Kidney (tissue), 14 donors: ENCODE measurements around the gene CD48. TPM values are rescaled to one million over a fixed set of nuclear protein-coding genes. Genes with fewer than 3 reads are reported as not detected.

Source experiments
- DNase-seq, 5 donors: peaks; one replicate each; pipeline ENCODE4 v3.0.0-alpha.2; 2013 to 2020
- FAIRE-seq: peaks from 2 replicates; lab custom pipeline; 2012; peaks lifted over from hg19 to GRCh38; lab: Jason Lieb, UNC
- H3K27ac ChIP-seq, 2 donors: one replicate each; pipeline ENCODE4 v1.7.0; 2013; ENCODE audit warnings: low read depth in 2 of 2, low read length in 2 of 2, inconsistent platforms in 1 of 2
- H3K27me3 ChIP-seq: one replicate; pipeline ENCODE4 v1.7.1; 2013; ENCODE audit warnings: low read length, inconsistent platforms; ENCODE audit not compliant: control insufficient read depth, insufficient read depth
- H3K36me3 ChIP-seq, 3 donors: one replicate each; pipeline versions ENCODE4 v1.7.0 to v1.7.1; 2013; ENCODE audit warnings: low read length in 3 of 3, control low read depth in 1 of 3, inconsistent platforms in 1 of 3; ENCODE audit not compliant: insufficient read depth in 3 of 3, control insufficient read depth in 2 of 3
- H3K4me1 ChIP-seq, 3 donors: one replicate each; pipeline versions ENCODE4 v1.7.0 to v1.7.1; 2013; ENCODE audit warnings: low read length in 3 of 3, inconsistent platforms in 1 of 3, low read depth in 1 of 3; ENCODE audit not compliant: control insufficient read depth in 2 of 3, insufficient read depth in 2 of 3
- H3K4me3 ChIP-seq, 3 donors: one replicate each; pipeline versions ENCODE4 v1.7.0 to v1.8.1; 2013; ENCODE audit warnings: low read length in 3 of 3, control low read depth in 1 of 3, inconsistent platforms in 1 of 3
- H3K9ac ChIP-seq, 3 donors: one replicate each; pipeline versions ENCODE4 v1.7.0 to v1.7.1; 2013; ENCODE audit warnings: low read length in 3 of 3, control low read depth in 1 of 3, inconsistent platforms in 1 of 3
- H3K9me3 ChIP-seq, 3 donors: one replicate each; pipeline versions ENCODE4 v1.7.0 to v1.7.1; 2013; ENCODE audit warnings: low read length in 3 of 3, control low read depth in 1 of 3, inconsistent platforms in 1 of 3; ENCODE audit not compliant: control insufficient read depth in 2 of 3, insufficient read depth in 1 of 3
- CTCF ChIP-seq: IDR thresholded peaks from 3 replicates; pipeline ENCODE4 v1.5.1; 2012; ENCODE audit warnings: mild to moderate bottlenecking, moderate library complexity, borderline replicate concordance; ENCODE audit not compliant: insufficient read depth; ENCODE audit errors: extremely low read depth
- intact Hi-C: fragments of 100-400 bp; cut with DNase I; formaldehyde crosslinking; loops from one replicate; pipeline ENCODE4 v1.11.1; 2022
- polyA plus RNA-seq: library from polyadenylated mRNA; stranded (reverse); fragments of 350-450 nt; fragmentation: Illumina TruSeq; extraction: RNeasy Lipid Tissue Mini Kit (QIAGEN cat#74804); gene quantifications from one replicate; pipeline ENCODE4 v1.2.3, GENCODE V29; 2014; ENCODE audit warnings: low read depth, low replicate concordance; ENCODE audit not compliant: insufficient read depth
- total RNA-seq: library from RNA; stranded (reverse); fragmentation: NEBNext Ultra II Directional; extraction: Animal tissue kit (Norgen Biotek cat#: 25700); gene quantifications from one replicate; pipeline ENCODE4 v1.2.1, GENCODE V29; 2021
- donor health status: control.
- donor health status: control.
- donor health status: control.
- donor health status: control.
- donor health status: control.
- donor health status: DM: yes; HTN: yes; CAD: no.
- donor health status: Normal renal cell carcinoma (clear cell type).

Gene CD48
- total and polyA plus RNA-seq, 2 donors from 2014 or later, result 3.2 to 20.5 TPM

DNA sequence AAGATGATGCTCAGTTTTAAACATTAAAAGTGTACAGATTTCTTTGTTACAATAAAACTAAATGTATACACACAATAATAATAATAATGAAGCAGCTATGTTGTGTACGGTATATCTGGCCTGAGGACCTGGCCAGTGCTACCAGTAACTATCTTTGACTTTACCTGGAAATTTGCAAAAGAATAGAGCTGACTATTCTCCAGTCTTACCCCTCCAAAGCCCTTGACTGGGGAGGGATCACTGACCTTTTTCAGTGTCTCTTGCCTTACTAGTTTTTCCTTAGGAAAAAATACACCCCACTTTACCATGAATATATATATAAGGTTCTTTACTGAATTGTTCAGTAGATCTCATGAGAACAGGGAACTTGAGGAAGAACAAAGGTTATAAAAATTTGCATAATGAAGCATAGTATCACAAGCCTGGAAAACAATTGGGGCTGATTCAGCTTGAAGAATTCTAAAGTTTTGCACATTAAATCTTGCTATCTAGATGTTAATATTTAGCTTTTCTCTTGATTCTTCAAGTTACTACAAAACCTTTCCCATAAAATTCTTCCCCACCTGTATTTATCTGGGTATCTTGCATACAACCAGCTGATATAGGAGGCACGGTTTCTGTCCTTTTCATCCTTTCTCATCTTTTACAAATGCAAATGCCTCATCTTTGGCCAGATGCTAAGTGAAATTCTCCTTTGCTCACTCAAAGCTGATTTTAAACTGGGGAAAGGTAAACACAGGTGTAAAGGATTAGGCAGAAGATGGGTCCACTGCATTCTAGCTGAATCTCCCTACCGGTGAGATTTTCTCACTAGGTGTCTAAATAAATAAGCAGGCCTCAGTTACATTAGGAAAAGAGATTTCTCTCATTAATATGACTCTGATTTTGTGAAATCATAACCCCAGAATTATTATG, 39.8 kb downstream of the CD48 start:
- H3K9me3 ChIP-seq, result no peaks in the 10 kb centered on the region
- no peaks in the 10 kb centered on the region for H3K27me3 ChIP-seq
- no peak for DNase-seq
- H3K9ac ChIP-seq, result no peak overlapping the region
- H3K36me3 ChIP-seq, result no peaks in the 10 kb centered on the region
- H3K27ac ChIP-seq, result no peak overlapping the region
- no peak for TF ChIP-seq CTCF
- no peak for FAIRE-seq
- intact Hi-C loops, result no loop called here
- no peak overlapping the region for H3K4me3 ChIP-seq
- H3K4me1 ChIP-seq, result no peaks in the 10 kb centered on the region

DNA sequence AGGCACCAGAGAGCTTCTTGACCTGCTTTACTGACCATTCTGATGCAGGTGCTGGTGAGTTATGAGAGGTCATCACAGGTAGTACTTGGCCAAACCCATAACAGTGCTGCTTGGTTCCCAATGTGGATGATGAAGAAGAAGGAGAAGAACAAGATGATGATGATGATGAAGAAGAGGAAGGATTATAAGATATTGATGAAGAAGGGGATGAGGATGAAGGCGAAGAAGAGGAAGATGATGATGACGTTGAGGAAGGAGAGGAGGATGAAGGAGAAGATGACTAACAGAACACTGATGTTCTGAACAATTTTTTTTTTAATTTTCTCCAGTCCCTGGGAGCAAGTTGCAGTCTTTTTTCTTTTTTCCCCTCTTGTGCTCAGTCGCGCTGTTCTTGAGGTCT, 40.9 kb downstream of the CD48 start:
- no peak overlapping the region for H3K27ac ChIP-seq
- FAIRE-seq (no peak), DNase-seq (no peak)
- no peaks in the 10 kb centered on the region for H3K36me3 ChIP-seq
- no peaks in the 10 kb centered on the region for H3K9me3 ChIP-seq
- no peak overlapping the region for H3K9ac ChIP-seq
- intact Hi-C loops, result no loop called here
- TF ChIP-seq CTCF, result no peak
- no peaks in the 10 kb centered on the region for H3K4me1 ChIP-seq
- H3K4me3 ChIP-seq, result no peak overlapping the region
- no peaks in the 10 kb centered on the region for H3K27me3 ChIP-seq

DNA sequence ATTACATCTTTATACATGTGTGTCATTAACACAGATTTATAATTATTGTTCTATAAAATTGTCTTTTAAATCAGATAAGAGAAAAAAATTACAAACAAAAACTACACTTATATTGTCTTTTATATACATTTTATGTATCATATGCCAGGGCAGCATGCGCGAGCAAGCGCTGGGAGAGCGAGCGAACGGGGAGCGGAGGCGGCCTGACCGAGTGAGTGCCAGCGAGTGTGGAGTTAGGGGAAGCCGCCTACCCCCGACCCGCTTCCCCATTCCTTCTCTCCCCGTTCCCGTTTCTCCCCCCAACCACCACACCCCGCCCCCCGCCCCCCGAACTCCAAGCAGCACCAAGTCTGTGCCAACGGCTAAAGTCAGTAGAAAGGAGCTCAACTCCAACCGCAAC, 41.8 kb downstream of the CD48 start:
- TF ChIP-seq CTCF, result no peak
- Histone ChIP-seq H3K27me3 (no peaks in the 10 kb centered on the region), H3K9ac (no peak overlapping the region), H3K27ac (no peak overlapping the region), H3K4me1 (peaks cover 0 to 3% (median 0%) of the 10 kb centered on the region in 3 donors), H3K4me3 (no peak overlapping the region), H3K36me3 (no peaks in the 10 kb centered on the region), H3K9me3 (no peaks in the 10 kb centered on the region)
- intact Hi-C loops, result no loop called here
- DNase-seq, result no peak
- FAIRE-seq, result no peak
